ENCODE measurements around the gene FCHSD1.

FCHSD1 gene

GRCh38 chr5:141650851-141651727 lies at the start of gene FCHSD1:
Gene FCHSD1 (minus strand): TSS chr5:141651418. CDS start chr5:141651368, 50 bp downstream.
- DNase-seq: peak in 50 of 51 donors; percentile 17 to 94 (median 76)

- no peak for DNase-seq
Observed at GRCh38 chr5:141697586-141697985, 46.4 kb upstream of the FCHSD1 start.

- no peak for DNase-seq
Observed at GRCh38 chr5:141696431-141696830, 45.2 kb upstream of the FCHSD1 start.

- peak in 5 of 51 donors; percentile 7 to 38 (median 16) for DNase-seq
Observed at GRCh38 chr5:141695627-141696215, 44.5 kb upstream of the FCHSD1 start.

- DNase-seq: no peak
Observed at GRCh38 chr5:141694479-141694878, 43.3 kb upstream of the FCHSD1 start.

GRCh38 chr5:141692919-141693725 lies 41.9 kb upstream of the FCHSD1 start:
- peak in 10 of 51 donors; percentile 7 to 73 (median 30) for DNase-seq

- no peak for DNase-seq
Observed at GRCh38 chr5:141692533-141692888, 41.3 kb upstream of the FCHSD1 start.

- peak in 50 of 51 donors; percentile 12 to 92 (median 74) for DNase-seq
Observed at GRCh38 chr5:141691867-141692532, 40.8 kb upstream of the FCHSD1 start.

GRCh38 chr5:141691286-141691866 lies 40.2 kb upstream of the FCHSD1 start:
- DNase-seq: no peak

- no peak for DNase-seq
Observed at GRCh38 chr5:141686648-141687416, 35.6 kb upstream of the FCHSD1 start.

GRCh38 chr5:141685591-141685990 lies 34.4 kb upstream of the FCHSD1 start:
- DNase-seq: no peak

- DNase-seq: no peak
Observed at GRCh38 chr5:141683596-141684141, 32.5 kb upstream of the FCHSD1 start.

- peak in 16 of 51 donors; percentile 9 to 65 (median 22) for DNase-seq
Observed at GRCh38 chr5:141681695-141682641, 30.8 kb upstream of the FCHSD1 start, which contains the start of gene ARAP3. Gene ARAP3 (minus strand): TSS chr5:141682230. CDS start chr5:141680486, 1,744 bp downstream.

- DNase-seq: no peak
Observed at GRCh38 chr5:141681295-141681694, 30.1 kb upstream of the FCHSD1 start.

- no peak for DNase-seq
Observed at GRCh38 chr5:141680751-141681201, 29.6 kb upstream of the FCHSD1 start.

GRCh38 chr5:141680178-141680577 lies 29.0 kb upstream of the FCHSD1 start:
- no peak for DNase-seq

- no peak for DNase-seq
Observed at GRCh38 chr5:141677415-141677814, 26.2 kb upstream of the FCHSD1 start.

- no peak for DNase-seq
Observed at GRCh38 chr5:141675672-141676071, 24.5 kb upstream of the FCHSD1 start.
